Adrenal gland (tissue), 12 donors: Measurements from ENCODE around the gene XK. TPM values are rescaled to one million over a fixed set of nuclear protein-coding genes. Genes with fewer than 3 reads are reported as not detected.
A peak's percentile ranks its signal among the peaks of the same experiment; 100 is the strongest.

Experiments
- DNase-seq, 7 donors: peaks; one replicate each; pipeline ENCODE4 v3.0.0-alpha.2; 2019 to 2020
- H3K27ac ChIP-seq, 5 donors: fragments of 200-600 bp; sonication (generic) in 4 of 5; 1 replicate in 3 of 5; 2 replicates in 2 of 5; pipeline versions ENCODE4 v1.5.1 to v1.8.0; 2016 to 2020; ENCODE audit warnings: mild to moderate bottlenecking in 1 of 5
- H3K27me3 ChIP-seq: fragments of 200-600 bp; 2 replicates; pipeline ENCODE4 v1.8.0; 2021
- H3K36me3 ChIP-seq, 2 donors: fragments of 200-600 bp; replicated peaks in 1 of 2; 1 replicate in 1 of 2; 2 replicates in 1 of 2; pipeline versions ENCODE4 v1.5.1 to v1.8.0; 2018 to 2022
- H3K4me1 ChIP-seq, 2 donors: fragments of 200-600 bp; replicated peaks in 1 of 2; 1 replicate in 1 of 2; 2 replicates in 1 of 2; pipeline versions ENCODE4 v1.5.1 to v1.8.0; 2018 to 2021
- H3K4me3 ChIP-seq, 4 donors: fragments of 200-600 bp; sonication (generic) in 3 of 4; one replicate each; pipeline ENCODE4 v1.5.1; 2016 to 2018
- H3K9me3 ChIP-seq, 3 donors: fragments of 200-600 bp; sonication (generic) in 1 of 3; replicated peaks in 1 of 3; 1 replicate in 2 of 3; 2 replicates in 1 of 3; pipeline versions ENCODE4 v1.5.1 to v1.8.0; 2016 to 2021
- POLR2A ChIP-seq, 2 donors: fragments of 450-650 bp; IDR thresholded peaks; one replicate each; pipeline ENCODE4 v1.6.1; 2017; ENCODE audit warnings: antibody characterized with exemption in 2 of 2, mild to moderate bottlenecking in 2 of 2, moderate library complexity in 1 of 2
- WGBS, 4 donors: extraction: QIAGEN DNeasy Blood & Tissue Kit in 2 of 4; methylation state at CpG; one replicate each; pipeline versions ENCODE4 v1.1.5 to v1.1.7; 2013 to 2017; 5-methylcytosine and 5-hydroxymethylcytosine counted together
- intact Hi-C, 2 donors: fragments of 100-400 bp; cut with DNase I; formaldehyde crosslinking; loops; one replicate each; pipeline versions ENCODE4 v1.14.1 to v1.15.0; 2022 to 2023
- polyA plus RNA-seq, 3 donors: library from polyadenylated mRNA; stranded (reverse); fragments of 200-250 nt in 2 of 3; fragments of 350-450 nt in 1 of 3; fragmentation: Illumina TruSeq in 1 of 3; extraction: RNeasy Lipid Tissue Mini Kit (QIAGEN cat#74804) in 1 of 3; gene quantifications; one replicate each; pipeline ENCODE4 v1.2.3, GENCODE V29; 2013 to 2014
- total RNA-seq, 9 donors: library from RNA; depleted of rRNA in 4 of 9; stranded (reverse); fragments of >200 nt in 4 of 9; fragments of 120-200 nt in 1 of 9; fragmentation: NEBNext Ultra II Directional in 1 of 9; extraction: Animal tissue kit (Norgen Biotek cat#: 25700) in 1 of 9; gene quantifications; one replicate each; pipeline versions ENCODE4 v1.1.0 to v1.2.4, GENCODE V29; 2013 to 2023
- TF ChIP-seq, protein P1 (sequence below), 6 experiments: fragments of 450-650 bp in 4 of 6; fragments of 200-600 bp in 2 of 6; sonication (generic) in 1 of 6; IDR thresholded peaks; 1 replicate in 5 of 6; 2 replicates in 1 of 6; pipeline versions ENCODE4 v1.5.1 to v1.8.0; 2016 to 2021; ENCODE audit warnings: antibody characterized with exemption in 6 of 6, mild to moderate bottlenecking in 2 of 6, moderate library complexity in 1 of 6
- donor health status: healthy with polysubstance abuse.
- donor health status: Bipolar disorder and iron deficiency.
- donor health status: DM: yes; HTN: yes; CAD: no.
- donor health status: DM: no; HTN: no; CAD: no.
- donor health status: DM: no; HTN: no; CAD: no.
- donor health status: DM: yes; HTN: yes; CAD: no.

The XK gene
- total and polyA plus RNA-seq, 12 donors = 0.44 to 3.8 (median 1.7) TPM

GRCh38 chrX:37722595-37722994 is 37.0 kb downstream of the XK start:
- Histone ChIP-seq H3K36me3 (no peaks in the 10 kb centered on the region), H3K4me3 (no peak overlapping the region), H3K27ac (no peak overlapping the region), H3K9me3 (no peaks in the 10 kb centered on the region), H3K27me3 (no peaks in the 10 kb centered on the region), H3K4me1 (no peaks in the 10 kb centered on the region)
- DNase-seq = no peak
- intact Hi-C loops = no loop called here
- WGBS, 4 donors = 59 to 95% (median 83%) methylated on average over 1 of the region's 1 CpG
- no peak for TF ChIP-seq POLR2A (IDR thresholded peaks at IDR 0.05)
- TF ChIP-seq, protein P1, sequence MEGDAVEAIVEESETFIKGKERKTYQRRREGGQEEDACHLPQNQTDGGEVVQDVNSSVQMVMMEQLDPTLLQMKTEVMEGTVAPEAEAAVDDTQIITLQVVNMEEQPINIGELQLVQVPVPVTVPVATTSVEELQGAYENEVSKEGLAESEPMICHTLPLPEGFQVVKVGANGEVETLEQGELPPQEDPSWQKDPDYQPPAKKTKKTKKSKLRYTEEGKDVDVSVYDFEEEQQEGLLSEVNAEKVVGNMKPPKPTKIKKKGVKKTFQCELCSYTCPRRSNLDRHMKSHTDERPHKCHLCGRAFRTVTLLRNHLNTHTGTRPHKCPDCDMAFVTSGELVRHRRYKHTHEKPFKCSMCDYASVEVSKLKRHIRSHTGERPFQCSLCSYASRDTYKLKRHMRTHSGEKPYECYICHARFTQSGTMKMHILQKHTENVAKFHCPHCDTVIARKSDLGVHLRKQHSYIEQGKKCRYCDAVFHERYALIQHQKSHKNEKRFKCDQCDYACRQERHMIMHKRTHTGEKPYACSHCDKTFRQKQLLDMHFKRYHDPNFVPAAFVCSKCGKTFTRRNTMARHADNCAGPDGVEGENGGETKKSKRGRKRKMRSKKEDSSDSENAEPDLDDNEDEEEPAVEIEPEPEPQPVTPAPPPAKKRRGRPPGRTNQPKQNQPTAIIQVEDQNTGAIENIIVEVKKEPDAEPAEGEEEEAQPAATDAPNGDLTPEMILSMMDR (IDR thresholded peaks at IDR 0.05) = no peak

- Histone ChIP-seq H3K36me3 (no peaks in the 10 kb centered on the region), H3K4me1 (no peaks in the 10 kb centered on the region), H3K27ac (no peak overlapping the region), H3K9me3 (no peaks in the 10 kb centered on the region), H3K4me3 (no peak overlapping the region), H3K27me3 (no peaks in the 10 kb centered on the region)
- intact Hi-C loops = no loop called here
- no peak for DNase-seq
- 72 to 90% (median 82%) methylated on average over 3 of the region's 3 CpGs for WGBS, 4 donors
- TF ChIP-seq POLR2A (IDR thresholded peaks at IDR 0.05) = no peak
- TF ChIP-seq, protein P1 (IDR thresholded peaks at IDR 0.05) = no peak
Measured at GRCh38 chrX:37726346-37726745, 40.8 kb downstream of the XK start.

GRCh38 chrX:37745354-37745753 is 59.8 kb downstream of the XK start:
- no peaks in the 10 kb centered on the region for H3K4me1 ChIP-seq
- intact Hi-C loops = loop anchor here (10.0 kb wide), 3 partner anchors 79 to 429 kb away; partner anchors contain the start of gene SYTL5 (in 1 of the 2)
- TF ChIP-seq, protein P1 (IDR thresholded peaks at IDR 0.05) = peak; percentile 82 to 92 (median 84)
- no peak for TF ChIP-seq POLR2A (IDR thresholded peaks at IDR 0.05)
- no peaks in the 10 kb centered on the region for H3K36me3 ChIP-seq
- H3K4me3 ChIP-seq = no peak overlapping the region
- H3K27me3 ChIP-seq = no peaks in the 10 kb centered on the region
- no peaks in the 10 kb centered on the region for H3K9me3 ChIP-seq
- 11 to 17% (median 13%) methylated on average over 3 of the region's 3 CpGs for whole genome bisulfite sequencing, 4 donors
- H3K27ac ChIP-seq = no peak overlapping the region
- DNase-seq = peak; percentile 74 to 86 (median 78)

GRCh38 chrX:37745835-37746217 is 60.2 kb downstream of the XK start:
- intact Hi-C loops = loop anchor here (10.0 kb wide), 3 partner anchors 79 to 429 kb away; partner anchors contain the start of gene SYTL5 (in 1 of the 2)
- TF ChIP-seq, protein P1 (IDR thresholded peaks at IDR 0.05) = no peak
- no peak for TF ChIP-seq POLR2A (IDR thresholded peaks at IDR 0.05)
- Histone ChIP-seq H3K27ac (peak overlapping the region in 1 of 5 donors; percentile 40), H3K27me3 (no peaks in the 10 kb centered on the region), H3K4me3 (no peak overlapping the region), H3K36me3 (no peaks in the 10 kb centered on the region), H3K4me1 (no peaks in the 10 kb centered on the region), H3K9me3 (no peaks in the 10 kb centered on the region)
- no peak for DNase-seq
- WGBS, 4 donors = 68 to 79% (median 71%) methylated on average over 1 of the region's 1 CpG; no CpG with 5 or more reads in 1 of the 4 donors
